SU-DHL-6 (cell line): ENCODE measurements around the gene SCN5A.

Experiments
- H2AFZ ChIP-seq: fragments of 200-600 bp; sonication (generic); 2 replicates; pipeline ENCODE4 v1.6.1; 2014; ENCODE audit warnings: low read depth, mild to moderate bottlenecking, moderate library complexity, mixed read lengths, antibody characterized with exemption, low read length; ENCODE audit not compliant: severe bottlenecking
- H3F3A ChIP-seq: fragments of 200-600 bp; shearing (Covaris generic); 2 replicates; pipeline ENCODE4 v1.6.0; 2016; ENCODE audit warnings: antibody characterized with exemption, mild to moderate bottlenecking; ENCODE audit not compliant: insufficient read depth
- H3K27ac ChIP-seq: fragments of 200-600 bp; sonication (generic); 2 replicates; pipeline ENCODE4 v1.5.1; 2016; ENCODE audit warnings: low read depth, mild to moderate bottlenecking, low read length, moderate library complexity, mixed read lengths
- H3K27me3 ChIP-seq: fragments of 200-600 bp; sonication (generic), shearing (Covaris generic); 2 replicates; pipeline ENCODE4 v1.6.0; 2014; ENCODE audit warnings: mild to moderate bottlenecking, low read length
- H3K36me3 ChIP-seq: fragments of 200-600 bp; sonication (generic); 2 replicates; pipeline ENCODE4 v1.6.1; 2014; ENCODE audit warnings: mild to moderate bottlenecking, low read length, mixed read lengths
- H3K4me2 ChIP-seq: fragments of 300-600, 200-600 bp; shearing (Covaris generic), sonication (generic); 2 replicates; pipeline ENCODE4 v1.6.0; 2014; ENCODE audit warnings: low read length, low read depth, mild to moderate bottlenecking; ENCODE audit not compliant: poor library complexity, severe bottlenecking
- H3K4me3 ChIP-seq: fragments of 200-600 bp; sonication (generic); 2 replicates; pipeline ENCODE4 v1.5.1; 2014; ENCODE audit warnings: antibody characterized with exemption, low read length, mild to moderate bottlenecking, mixed read lengths; ENCODE audit not compliant: insufficient read depth, poor library complexity, severe bottlenecking
- H3K79me2 ChIP-seq: fragments of 200-600 bp; sonication (generic); 2 replicates; pipeline ENCODE4 v1.6.1; 2014; ENCODE audit warnings: mild to moderate bottlenecking, low read length, moderate library complexity; ENCODE audit not compliant: insufficient read depth
- H3K9ac ChIP-seq: fragments of 200-600 bp; sonication (generic); 2 replicates; pipeline ENCODE4 v1.7.0; 2014; ENCODE audit warnings: mild to moderate bottlenecking, low read length
- H3K9me2 ChIP-seq: fragments of 200-600 bp; sonication (generic); replicated peaks from 2 replicates; pipeline ENCODE4 v1.6.1; 2014; ENCODE audit warnings: low read length; ENCODE audit not compliant: insufficient read depth
- H3K9me3 ChIP-seq: fragments of 200-600 bp; sonication (generic); 2 replicates; pipeline ENCODE4 v1.6.1; 2014; ENCODE audit warnings: low read length, mixed read lengths; ENCODE audit not compliant: insufficient read depth
- H4K20me1 ChIP-seq: fragments of 200-600 bp; sonication (generic); 2 replicates; pipeline ENCODE4 v1.6.1; 2014; ENCODE audit warnings: low read depth, mild to moderate bottlenecking, antibody characterized with exemption, low read length, moderate library complexity, mixed read lengths
- CTCF ChIP-seq: fragments of 200-600 bp; sonication (generic); IDR thresholded peaks from one replicate; pipeline ENCODE4 v1.5.1; 2017; ENCODE audit warnings: antibody characterized with exemption, mild to moderate bottlenecking, low read length, moderate library complexity; ENCODE audit not compliant: insufficient read depth, poor library complexity, severe bottlenecking
- EZH2phosphoT487 ChIP-seq: fragments of 200-600 bp; sonication (generic), shearing (Covaris generic); conservative IDR thresholded peaks from 2 replicates; pipeline ENCODE4 v1.6.1; 2018; ENCODE audit warnings: mild to moderate bottlenecking, antibody characterized with exemption, low read length, moderate library complexity, mixed read lengths

Gene SCN5A

GRCh38 chr3:38522002-38522401 lies 127.5 kb downstream of the SCN5A start:
- Histone ChIP-seq H3K4me3 (no peak overlapping the region), H3K27me3 (no peaks in the 10 kb centered on the region), H3K4me2 (no peak overlapping the region), H3K27ac (no peak overlapping the region), H4K20me1 (no peaks in the 10 kb centered on the region), H3K36me3 (peaks cover 15% of the 10 kb centered on the region; the same call in 1 of the 2 replicates), H2AFZ (no peak overlapping the region), H3K9me3 (no peaks in the 10 kb centered on the region), H3F3A (no peaks in the 10 kb centered on the region), H3K9me2 (no peaks in the 10 kb centered on the region), H3K9ac (no peak overlapping the region), H3K79me2 (no peaks in the 10 kb centered on the region)
- TF ChIP-seq CTCF, result no peak
- no peak for TF ChIP-seq EZH2phosphoT487

- Histone ChIP-seq H3K4me3 (no peak overlapping the region), H3K36me3 (peaks cover 17% of the 10 kb centered on the region; the same call in 1 of the 2 replicates), H2AFZ (no peak overlapping the region), H3K27me3 (no peaks in the 10 kb centered on the region), H3K9ac (no peak overlapping the region), H4K20me1 (no peaks in the 10 kb centered on the region), H3K9me2 (no peaks in the 10 kb centered on the region), H3K4me2 (no peak overlapping the region), H3F3A (no peaks in the 10 kb centered on the region), H3K79me2 (no peaks in the 10 kb centered on the region), H3K27ac (no peak overlapping the region), H3K9me3 (no peaks in the 10 kb centered on the region)
- TF ChIP-seq CTCF (peak; percentile 83), EZH2phosphoT487 (no peak)
These were observed 128.0 kb downstream of the SCN5A start for GRCh38 chr3:38521391-38521987.

- TF ChIP-seq CTCF (no peak), EZH2phosphoT487 (no peak)
These were observed 129.8 kb downstream of the SCN5A start for GRCh38 chr3:38519651-38520050.

More at GRCh38 chr3:38519651-38520050, 129.8 kb downstream of the SCN5A start:
- Histone ChIP-seq H3K79me2 (no peaks in the 10 kb centered on the region), H3K4me3 (no peak overlapping the region), H3K9me2 (no peaks in the 10 kb centered on the region), H3K27me3 (no peaks in the 10 kb centered on the region), H3F3A (no peaks in the 10 kb centered on the region), H3K36me3 (peaks cover 15% of the 10 kb centered on the region; the same call in 1 of the 2 replicates), H3K9me3 (no peaks in the 10 kb centered on the region), H3K4me2 (no peak overlapping the region), H3K9ac (no peak overlapping the region), H4K20me1 (no peaks in the 10 kb centered on the region), H3K27ac (no peak overlapping the region), H2AFZ (no peak overlapping the region)
